GM18870 (cell line): Measurements from ENCODE around the gene TRMT2A.

Experiments used
- ATAC-seq: cut with Tn5 transposase; IDR thresholded peaks from one replicate; pipeline ENCODE4 v1.9.1; 2021; ENCODE audit warnings: moderate library complexity; ENCODE audit not compliant: unreplicated experiment

TRMT2A gene

GRCh38 chr22:20065896-20066616, 51.0 kb downstream of the TRMT2A start:
- ATAC-seq: no peak

GRCh38 chr22:20064545-20065262, 52.3 kb downstream of the TRMT2A start:
- ATAC-seq: no peak

GRCh38 chr22:20064140-20064480, 52.9 kb downstream of the TRMT2A start:
- ATAC-seq: no peak

GRCh38 chr22:20063271-20064139, 53.5 kb downstream of the TRMT2A start:
- ATAC-seq: no peak

- ATAC-seq: no peak
Measured at GRCh38 chr22:20062766-20063083, 54.3 kb downstream of the TRMT2A start.

GRCh38 chr22:20062043-20062765, 54.8 kb downstream of the TRMT2A start:
- no peak for ATAC-seq
